WTC11 (cell line): ENCODE results near the gene LENG1. TPM values are rescaled to one million over a fixed set of nuclear protein-coding genes. Genes with fewer than 3 reads are reported as not detected.

Experiments used
- ATAC-seq: fragments of 200-7000 bp; cut with Tn5 transposase; 2 replicates; pipeline ENCODE4 v1.10.0; 2021; ENCODE audit warnings: mild to moderate bottlenecking, moderate library complexity
- CTCF ChIA-PET: fragments of 300-600 bp; sonication (Branson Sonifier 250); formaldehyde crosslinking; loops from one replicate; lab custom pipeline; 2021; ENCODE audit warnings: antibody characterized with exemption; lab: Charles Lee
- POLR2A ChIA-PET: fragments of 350-600 bp; sonication (Branson Sonifier 250); formaldehyde crosslinking; loops from one replicate; lab custom pipeline; 2021; ENCODE audit warnings: antibody characterized with exemption; lab: Charles Lee
- DNase-seq: peaks from one replicate; pipeline ENCODE4 v3.0.0; 2021; ENCODE audit warnings: low spot score
- H3K27ac Mint-ChIP-seq: 2 replicates; pipeline ENCODE4 v1.8.0; 2021; ENCODE audit warnings: mixed read lengths
- H3K27me3 Mint-ChIP-seq: 2 replicates; pipeline ENCODE4 v1.8.0; 2021; ENCODE audit warnings: low read depth, mild to moderate bottlenecking, moderate library complexity, mixed read lengths
- H3K36me3 Mint-ChIP-seq: 2 replicates; pipeline ENCODE4 v1.8.0; 2021; ENCODE audit warnings: mixed read lengths
- H3K4me1 Mint-ChIP-seq: 2 replicates; pipeline ENCODE4 v1.8.0; 2022; ENCODE audit warnings: mixed read lengths
- H3K4me3 Mint-ChIP-seq: 2 replicates; pipeline ENCODE4 v1.8.0; 2021; ENCODE audit warnings: mild to moderate bottlenecking, moderate library complexity, mixed read lengths
- H3K9me3 Mint-ChIP-seq: 2 replicates; pipeline ENCODE4 v1.8.0; 2021; ENCODE audit warnings: mixed read lengths
- AFF4 ChIP-seq: sonication (generic); formaldehyde crosslinking; IDR thresholded peaks from 2 replicates; pipeline ENCODE4 v1.8.1; 2023; ENCODE audit warnings: mild to moderate bottlenecking, missing genetic modification reagents, borderline replicate concordance
- ARID4B ChIP-seq: sonication (generic); formaldehyde crosslinking; IDR thresholded peaks from 2 replicates; pipeline ENCODE4 v1.8.0; 2023; ENCODE audit warnings: missing genetic modification reagents, mild to moderate bottlenecking, borderline replicate concordance
- ATF1 ChIP-seq: sonication (generic); formaldehyde crosslinking; IDR thresholded peaks from 2 replicates; pipeline ENCODE4 v1.8.1; 2023; ENCODE audit warnings: mild to moderate bottlenecking, moderate library complexity, missing genetic modification reagents
- ATF3 ChIP-seq: sonication (generic); formaldehyde crosslinking; conservative IDR thresholded peaks from 2 replicates; pipeline ENCODE4 v1.8.1; 2022; ENCODE audit warnings: mild to moderate bottlenecking, missing genetic modification reagents
- CREM ChIP-seq: sonication (generic); formaldehyde crosslinking; IDR thresholded peaks from 2 replicates; pipeline ENCODE4 v1.8.1; 2022; ENCODE audit warnings: mild to moderate bottlenecking, missing genetic modification reagents, moderate library complexity
- E2F4 ChIP-seq: sonication (generic); formaldehyde crosslinking; IDR thresholded peaks from 2 replicates; pipeline ENCODE4 v1.8.1; 2022; ENCODE audit warnings: low read depth, mild to moderate bottlenecking, moderate library complexity, missing genetic modification reagents, borderline replicate concordance
- ETV6 ChIP-seq: sonication (generic); formaldehyde crosslinking; IDR thresholded peaks from 2 replicates; pipeline ENCODE4 v1.8.1; 2022; ENCODE audit warnings: mild to moderate bottlenecking, missing genetic modification reagents
- FOXP1 ChIP-seq: sonication (generic); formaldehyde crosslinking; IDR thresholded peaks from 2 replicates; pipeline ENCODE4 v1.8.0; 2022; ENCODE audit warnings: missing genetic modification reagents, mild to moderate bottlenecking, moderate library complexity, borderline replicate concordance
- GRHL2 ChIP-seq: fragments of 250-450 bp; sonication (Bioruptor Pico); IDR thresholded peaks from 2 replicates; pipeline ENCODE4 v1.8.0; 2022; ENCODE audit warnings: mild to moderate bottlenecking, moderate library complexity; ENCODE audit not compliant: insufficient replicate concordance, severe bottlenecking
- JAZF1 ChIP-seq: fragments of 250-450 bp; sonication (Bioruptor Pico); IDR thresholded peaks from 2 replicates; pipeline ENCODE4 v1.9.0; 2021; ENCODE audit warnings: moderate library complexity, mild to moderate bottlenecking, inconsistent platforms
- MAX ChIP-seq: sonication (generic); formaldehyde crosslinking; IDR thresholded peaks from 2 replicates; pipeline ENCODE4 v1.8.0; 2022; ENCODE audit warnings: mild to moderate bottlenecking, missing genetic modification reagents
- NFYB ChIP-seq: sonication (generic); formaldehyde crosslinking; conservative IDR thresholded peaks from 2 replicates; pipeline ENCODE4 v1.8.0; 2022; ENCODE audit warnings: low read depth, missing genetic modification reagents
- NR1H2 ChIP-seq: sonication (generic); formaldehyde crosslinking; IDR thresholded peaks from 2 replicates; pipeline ENCODE4 v1.9.0; 2021; ENCODE audit warnings: mild to moderate bottlenecking, moderate library complexity, missing genetic modification reagents
- NR3C1 ChIP-seq: sonication (generic); formaldehyde crosslinking; conservative IDR thresholded peaks from 2 replicates; pipeline ENCODE4 v1.8.1; 2023; ENCODE audit warnings: low read depth, mild to moderate bottlenecking, missing genetic modification reagents
- SMAD3 ChIP-seq: sonication (generic); formaldehyde crosslinking; IDR thresholded peaks from 2 replicates; pipeline ENCODE4 v1.8.0; 2022; ENCODE audit warnings: missing genetic modification reagents, mild to moderate bottlenecking, borderline replicate concordance
- SP1 ChIP-seq: sonication (generic); formaldehyde crosslinking; conservative IDR thresholded peaks from 2 replicates; pipeline ENCODE4 v1.8.1; 2022; ENCODE audit warnings: missing genetic modification reagents
- USF1 ChIP-seq: sonication (generic); formaldehyde crosslinking; IDR thresholded peaks from 2 replicates; pipeline ENCODE4 v1.8.0; 2022; ENCODE audit warnings: mild to moderate bottlenecking, missing genetic modification reagents
- USF2 ChIP-seq: sonication (generic); formaldehyde crosslinking; IDR thresholded peaks from 2 replicates; pipeline ENCODE4 v1.8.1; 2023; ENCODE audit warnings: mild to moderate bottlenecking, missing genetic modification reagents, moderate library complexity
- ZSCAN18 ChIP-seq: fragments of 250-450 bp; sonication (Bioruptor Pico); IDR thresholded peaks from 2 replicates; pipeline ENCODE4 v2.1.2; 2022; ENCODE audit warnings: mild to moderate bottlenecking, moderate library complexity
- total RNA-seq: library from RNA; stranded (reverse); gene quantifications from 3 replicates; pipeline ENCODE4 v1.2.3, GENCODE V29; 2021

Gene LENG1
- total RNA-seq, 1 experiment from 2014 or later: 4.9 TPM

GRCh38 chr19:54179262-54179852 lies 19.8 kb upstream of the LENG1 start:
- no peak for ATAC-seq
- ChIA-PET POLR2A (interaction anchor here (0.8 to 1.3 kb wide), 4 partner anchors 10 to 138 kb away, joined by 3 to 13 read pairs (median 4); partner anchors contain the start of genes LENG1 and MBOAT7), CTCF (interaction anchor here (0.7 to 2.3 kb wide), 19 partner anchors 8 to 260 kb away, joined by 3 to 84 read pairs (median 4); partner anchors contain the start of genes CNOT3, MBOAT7, PRPF31 and TFPT)
- Mint-ChIP-seq H3K4me1 (peaks cover 14% of the 10 kb centered on the region), H3K27me3 (no peaks in the 10 kb centered on the region), H3K9me3 (no peaks in the 10 kb centered on the region)
- TF ChIP-seq ATF1 (CRISPR knock-in tag): no peak
- no peak for TF ChIP-seq SP1
- TF ChIP-seq USF1 (CRISPR knock-in tag): no peak
- TF ChIP-seq SMAD3 (CRISPR knock-in tag): no peak
- no peak for TF ChIP-seq GRHL2
- TF ChIP-seq CREM: no peak
- no peak for TF ChIP-seq ZSCAN18 (CRISPR knock-in tag)
- TF ChIP-seq NFYB (CRISPR knock-in tag): no peak
- no peak for TF ChIP-seq NR1H2 (CRISPR knock-in tag)
- TF ChIP-seq ATF3: no peak
- TF ChIP-seq NR3C1: no peak
- TF ChIP-seq, all 79 proteins: peak for 0
- DNase-seq: no peak
- Mint-ChIP-seq H3K36me3 (peaks cover 26% of the 10 kb centered on the region), H3K27ac (peak overlapping the region; percentile 63), H3K4me3 (no peak overlapping the region)

- POLR2A ChIA-PET: no interaction called here
- TF ChIP-seq ETV6 (CRISPR knock-in tag) (no peak), AFF4 (CRISPR knock-in tag) (no peak), ARID4B (CRISPR knock-in tag) (no peak), E2F4 (CRISPR knock-in tag) (no peak), SMAD3 (CRISPR knock-in tag) (no peak), USF2 (CRISPR knock-in tag) (peak; percentile 44; the same call in 1 of the 2 replicates), JAZF1 (no peak), FOXP1 (CRISPR knock-in tag) (0 out of 2 replicates have a peak, but pooled peaks have one; percentile 56), NFYB (CRISPR knock-in tag) (no peak), MAX (CRISPR knock-in tag) (no peak)
These were observed 19.2 kb upstream of the LENG1 start for GRCh38 chr19:54178581-54179261.

More at GRCh38 chr19:54178581-54179261, 19.2 kb upstream of the LENG1 start:
- Mint-ChIP-seq H3K9me3 (no peaks in the 10 kb centered on the region), H3K27ac (no peak overlapping the region; the same call in 1 of the 2 replicates), H3K27me3 (no peaks in the 10 kb centered on the region), H3K36me3 (peaks cover 20% of the 10 kb centered on the region), H3K4me3 (no peak overlapping the region), H3K4me1 (peaks cover 14% of the 10 kb centered on the region)
- DNase-seq (peak; percentile 81), ATAC-seq (peak; percentile 78)
- CTCF ChIA-PET: interaction anchor here (1.9 to 2.3 kb wide), 2 partner anchors 11 to 212 kb away, joined by 13 to 84 read pairs; partner anchors contain the start of genes MBOAT7 and TSEN34
